ENCODE data around the gene PATZ1. TPM values are rescaled to one million over a fixed set of nuclear protein-coding genes. Genes with fewer than 3 reads are reported as not detected.

Gene PATZ1
- total and polyA plus RNA-seq, 2 of the 8 experiments (the other 6 are each of a cell fraction or from before 2014, with no cell fraction given), result 62.1 to 70.9 TPM

DNA sequence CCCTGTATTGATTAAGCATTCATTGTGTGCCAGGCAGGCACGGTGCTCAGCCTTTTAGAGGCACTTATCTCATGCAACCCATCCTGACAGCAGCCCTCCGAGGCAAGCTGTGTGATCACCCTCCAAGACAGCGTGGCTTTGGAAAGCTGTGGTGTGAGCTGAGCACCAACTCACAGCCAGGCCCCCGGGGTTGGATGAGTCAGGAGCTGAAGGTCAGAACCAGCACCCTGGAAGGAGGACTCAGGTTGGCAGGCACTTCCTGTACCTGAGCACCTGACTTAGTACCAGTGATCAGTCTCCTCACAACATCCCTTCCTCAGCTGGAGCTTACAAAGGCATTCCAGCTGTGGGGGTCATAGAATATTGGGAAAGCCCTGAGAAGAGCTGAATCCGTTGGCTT lies 9.0 kb downstream of the PATZ1 start:
- H3K4me3 ChIP-seq (ENCODE audit: extremely low read depth in 1 of 4, insufficient read depth in 2 of 4, low read depth in 3 of 4, low read length in 4 of 4), result no peak overlapping the region
- H3K4ac ChIP-seq (replicated peaks; ENCODE audit: insufficient read length, low read depth, low read length), result no peak overlapping the region
- H2BK120ac ChIP-seq (replicated peaks; ENCODE audit: low read depth, low read length), result no peak overlapping the region
- H2BK15ac ChIP-seq (ENCODE audit: low read length), result no peak overlapping the region
- peaks cover 29% of the 10 kb centered on the region for H3K79me1 ChIP-seq (ENCODE audit: low read depth, low read length)
- no peak overlapping the region for H2BK5ac ChIP-seq (ENCODE audit: low read depth, low read length)
- peaks cover 0 to 25% (median 13%) of the 10 kb centered on the region in 4 experiments; a peak in 6 of 7 replicates for H3K4me1 ChIP-seq (replicated peaks in 1 of 4; ENCODE audit: control insufficient read depth in 3 of 4, insufficient read depth in 4 of 4, low read length in 3 of 4)
- no peak overlapping the region for H2AK5ac ChIP-seq (ENCODE audit: low read depth, low read length)
- H4K8ac ChIP-seq (ENCODE audit: extremely low read depth, insufficient read depth, low read length), result peak overlapping the region; percentile 11; the same call in 1 of the 2 replicates
- ChIA-PET POLR2A (ENCODE audit: partially characterized antibody) (interaction anchor here (0.6 to 9.4 kb wide), 12 partner anchors 7 to 620 kb away, joined by 3 to 116 read pairs (median 6); partner anchors contain the start of gene PATZ1), CTCF (ENCODE audit: partially characterized antibody) (interaction anchor here (0.6 to 1.8 kb wide), 7 partner anchors 10 to 108 kb away, joined by 3 to 7 read pairs (median 4); no protein-coding TSS in a partner anchor)
- H4K20me1 ChIP-seq (replicated peaks in 1 of 2; ENCODE audit: control insufficient read depth in 1 of 2, insufficient read depth in 2 of 2, low read length in 2 of 2), result peaks cover 12 to 41% of the 10 kb centered on the region in 2 experiments
- WGBS, 2 experiments (ENCODE audit: extremely low coverage in 1 of 2, insufficient coverage in 1 of 2, insufficient read length in 1 of 2, insufficient replicate concordance in 2 of 2, low coverage in 1 of 2, low lambda C conversion rate in 2 of 2, missing lambda C conversion rate in 1 of 2), result 86% methylated on average over 5 of the region's 5 CpGs; no CpG with 5 or more reads in 1 of the 2 experiments
- H3K27me3 ChIP-seq (replicated peaks in 1 of 4; ENCODE audit: control insufficient read depth in 3 of 4, extremely low read depth in 1 of 4, insufficient read depth in 3 of 4, low read length in 3 of 4), result no peaks in the 10 kb centered on the region
- FAIRE-seq (no peak), DNase-seq (ENCODE audit: low read depth in 1 of 2, low spot score in 2 of 2) (no peak)
- no peak overlapping the region for H3K23ac ChIP-seq (ENCODE audit: insufficient read length)
- H4K5ac ChIP-seq (ENCODE audit: insufficient read length, low read depth, low read length), result no peak overlapping the region
- no peak overlapping the region for H3K14ac ChIP-seq (ENCODE audit: insufficient read length)
- H2BK12ac ChIP-seq (ENCODE audit: low read depth, low read length), result no peak overlapping the region
- no peak overlapping the region for H3K9ac ChIP-seq (replicated peaks in 1 of 4; ENCODE audit: extremely low read depth in 1 of 4, low read depth in 3 of 4, low read length in 3 of 4)
- H3K27ac ChIP-seq (ENCODE audit: low read depth, low read length), result no peak overlapping the region
- no peak overlapping the region for H3K18ac ChIP-seq (ENCODE audit: extremely low read depth, low read length)
- no peak overlapping the region for H3K4me2 ChIP-seq (ENCODE audit: insufficient read depth in 1 of 2, low read depth in 2 of 2, low read length in 2 of 2)
- no peak overlapping the region for H3K56ac ChIP-seq (replicated peaks; ENCODE audit: insufficient read length, low read depth, low read length)
- no peak overlapping the region for H2AFZ ChIP-seq (ENCODE audit: low read length)
- H3K79me2 ChIP-seq (ENCODE audit: control insufficient read depth in 1 of 2, insufficient read depth in 2 of 2, low read length in 2 of 2), result peaks cover 4 to 79% of the 10 kb centered on the region in 2 experiments; a peak in 3 of 4 replicates
- no peak overlapping the region for H4K91ac ChIP-seq (replicated peaks; ENCODE audit: insufficient read length, low read length)
- no peaks in the 10 kb centered on the region for H3K9me3 ChIP-seq (ENCODE audit: insufficient read depth in 2 of 2, low read depth in 1 of 2, low read length in 1 of 2)
- peaks cover 35 to 81% (median 58%) of the 10 kb centered on the region in 4 experiments for H3K36me3 ChIP-seq (ENCODE audit: control insufficient read depth in 2 of 4, insufficient read depth in 4 of 4, low read length in 3 of 4)
- no peak overlapping the region for H2BK20ac ChIP-seq (ENCODE audit: low read length)
- no peaks in the 10 kb centered on the region; the same call in 1 of the 2 replicates for H3K23me2 ChIP-seq (ENCODE audit: low read depth, low read length)
- TF ChIP-seq HDAC6 (IDR thresholded peaks at IDR 0.05; ENCODE audit: low read depth, low read length) (no peak), KDM4A (IDR thresholded peaks at IDR 0.05; ENCODE audit: low read depth, low read length, severe bottlenecking) (no peak), NRF1 (IDR thresholded peaks at IDR 0.05; ENCODE audit: low read depth, low read length) (no peak), JUN (IDR thresholded peaks at IDR 0.05; ENCODE audit: low read depth, low read length) (no peak), RBBP5 (IDR thresholded peaks at IDR 0.05; ENCODE audit: borderline replicate concordance, low read depth, low read length) (no peak), TCF12 (IDR thresholded peaks at IDR 0.05; ENCODE audit: low read depth, low read length) (no peak), KDM1A (IDR thresholded peaks at IDR 0.05; ENCODE audit: borderline replicate concordance, low read length) (no peak), SP1 (IDR thresholded peaks at IDR 0.05; ENCODE audit: low read depth, low read length) (no peak), KDM5A (IDR thresholded peaks at IDR 0.05; ENCODE audit: low read length) (no peak), FOSL1 (IDR thresholded peaks at IDR 0.05; ENCODE audit: insufficient read depth, low read depth, low read length) (no peak), TBP (IDR thresholded peaks at IDR 0.05; ENCODE audit: low read depth, low read length) (no peak), CHD1 (IDR thresholded peaks at IDR 0.05; ENCODE audit: low read depth, low read length) (no peak), GTF2F1 (IDR thresholded peaks at IDR 0.05; ENCODE audit: borderline replicate concordance, low read depth, low read length) (no peak), SRF (IDR thresholded peaks at IDR 0.05; ENCODE audit: low read depth, low read length) (no peak)
